ENCODE measurements around the gene ECSCR. TPM values are rescaled to one million over a fixed set of nuclear protein-coding genes. Genes with fewer than 3 reads are reported as not detected.

ECSCR gene
- total RNA-seq, 1 experiment from 2014 or later, result not detected

DNA sequence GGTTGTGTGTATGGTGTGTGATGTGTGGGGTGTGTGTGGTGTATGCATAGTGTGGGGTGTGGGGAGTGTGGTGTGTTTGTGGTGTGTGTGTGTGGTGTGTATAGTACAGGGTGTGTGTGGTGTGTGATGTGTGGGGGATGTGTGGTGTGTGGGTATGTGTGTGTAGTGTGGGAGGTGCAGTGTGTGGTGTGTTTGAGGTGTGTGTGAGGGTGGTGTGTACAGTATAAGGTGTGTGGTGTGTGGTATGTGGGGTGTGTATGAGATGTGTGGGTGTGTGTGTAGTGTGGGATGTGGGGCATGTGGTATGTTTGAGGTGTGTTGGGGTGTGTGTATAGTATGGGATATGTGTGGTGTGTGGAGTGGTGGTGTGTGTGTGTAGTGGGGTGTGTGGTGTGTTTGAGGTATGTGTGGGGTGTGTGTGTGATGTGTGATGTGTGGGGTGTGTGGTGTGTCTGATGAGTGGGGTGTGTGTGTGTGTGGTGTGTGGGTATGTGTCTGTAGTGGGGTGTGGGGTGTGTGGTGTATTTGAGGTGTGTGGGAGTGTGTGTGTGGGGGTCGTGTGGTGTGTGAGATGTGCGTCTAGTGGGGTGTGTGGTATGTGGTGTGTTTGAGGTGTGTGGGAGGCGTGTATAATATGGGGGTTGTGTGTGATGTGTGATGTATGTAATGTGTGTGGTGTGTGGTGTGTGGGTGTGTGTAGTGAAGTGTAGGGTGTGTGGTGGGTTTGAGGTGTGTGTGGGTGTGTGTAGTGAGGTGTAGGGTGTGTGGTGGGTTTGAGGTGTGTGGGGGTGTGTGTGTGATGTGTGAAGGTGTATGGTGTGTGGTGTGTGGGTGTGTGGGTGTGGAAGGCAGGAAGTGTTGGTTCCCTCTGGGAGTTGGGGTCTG, 8.6 kb downstream of the ECSCR start:
- Histone ChIP-seq H3K27me3 (ENCODE audit: control insufficient read depth, insufficient read depth, low read length) (no peaks in the 10 kb centered on the region), H3K36me3 (ENCODE audit: control insufficient read depth, insufficient read depth, low read length) (no peaks in the 10 kb centered on the region), H3K9me3 (ENCODE audit: control insufficient read depth, insufficient read depth, low read depth, low read length) (no peaks in the 10 kb centered on the region), H3K4me1 (ENCODE audit: control insufficient read depth, insufficient read depth, low read length) (no peaks in the 10 kb centered on the region), H3K4me3 (ENCODE audit: low read depth in 2 of 2, low read length in 2 of 2) (no peak overlapping the region), H3K27ac (ENCODE audit: low read length) (no peak overlapping the region)
- DNase-seq (ENCODE audit: low read depth, low spot score) (no peak), ATAC-seq (no peak)
- intact Hi-C loops (cut with micrococcal nuclease; ENCODE audit: unreplicated experiment), result no loop called here
- no TSS peak for BruUV-seq (replicated peaks)
- in situ Hi-C loops (cut with HindIII; ENCODE audit: low pct_unique_long_range_greater_than_20kb, low sequenced_read_pairs), result no loop called here
- TF ChIP-seq, protein P1, sequence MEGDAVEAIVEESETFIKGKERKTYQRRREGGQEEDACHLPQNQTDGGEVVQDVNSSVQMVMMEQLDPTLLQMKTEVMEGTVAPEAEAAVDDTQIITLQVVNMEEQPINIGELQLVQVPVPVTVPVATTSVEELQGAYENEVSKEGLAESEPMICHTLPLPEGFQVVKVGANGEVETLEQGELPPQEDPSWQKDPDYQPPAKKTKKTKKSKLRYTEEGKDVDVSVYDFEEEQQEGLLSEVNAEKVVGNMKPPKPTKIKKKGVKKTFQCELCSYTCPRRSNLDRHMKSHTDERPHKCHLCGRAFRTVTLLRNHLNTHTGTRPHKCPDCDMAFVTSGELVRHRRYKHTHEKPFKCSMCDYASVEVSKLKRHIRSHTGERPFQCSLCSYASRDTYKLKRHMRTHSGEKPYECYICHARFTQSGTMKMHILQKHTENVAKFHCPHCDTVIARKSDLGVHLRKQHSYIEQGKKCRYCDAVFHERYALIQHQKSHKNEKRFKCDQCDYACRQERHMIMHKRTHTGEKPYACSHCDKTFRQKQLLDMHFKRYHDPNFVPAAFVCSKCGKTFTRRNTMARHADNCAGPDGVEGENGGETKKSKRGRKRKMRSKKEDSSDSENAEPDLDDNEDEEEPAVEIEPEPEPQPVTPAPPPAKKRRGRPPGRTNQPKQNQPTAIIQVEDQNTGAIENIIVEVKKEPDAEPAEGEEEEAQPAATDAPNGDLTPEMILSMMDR (IDR thresholded peaks at IDR 0.05), result no peak
- TF ChIP-seq, protein P2, sequence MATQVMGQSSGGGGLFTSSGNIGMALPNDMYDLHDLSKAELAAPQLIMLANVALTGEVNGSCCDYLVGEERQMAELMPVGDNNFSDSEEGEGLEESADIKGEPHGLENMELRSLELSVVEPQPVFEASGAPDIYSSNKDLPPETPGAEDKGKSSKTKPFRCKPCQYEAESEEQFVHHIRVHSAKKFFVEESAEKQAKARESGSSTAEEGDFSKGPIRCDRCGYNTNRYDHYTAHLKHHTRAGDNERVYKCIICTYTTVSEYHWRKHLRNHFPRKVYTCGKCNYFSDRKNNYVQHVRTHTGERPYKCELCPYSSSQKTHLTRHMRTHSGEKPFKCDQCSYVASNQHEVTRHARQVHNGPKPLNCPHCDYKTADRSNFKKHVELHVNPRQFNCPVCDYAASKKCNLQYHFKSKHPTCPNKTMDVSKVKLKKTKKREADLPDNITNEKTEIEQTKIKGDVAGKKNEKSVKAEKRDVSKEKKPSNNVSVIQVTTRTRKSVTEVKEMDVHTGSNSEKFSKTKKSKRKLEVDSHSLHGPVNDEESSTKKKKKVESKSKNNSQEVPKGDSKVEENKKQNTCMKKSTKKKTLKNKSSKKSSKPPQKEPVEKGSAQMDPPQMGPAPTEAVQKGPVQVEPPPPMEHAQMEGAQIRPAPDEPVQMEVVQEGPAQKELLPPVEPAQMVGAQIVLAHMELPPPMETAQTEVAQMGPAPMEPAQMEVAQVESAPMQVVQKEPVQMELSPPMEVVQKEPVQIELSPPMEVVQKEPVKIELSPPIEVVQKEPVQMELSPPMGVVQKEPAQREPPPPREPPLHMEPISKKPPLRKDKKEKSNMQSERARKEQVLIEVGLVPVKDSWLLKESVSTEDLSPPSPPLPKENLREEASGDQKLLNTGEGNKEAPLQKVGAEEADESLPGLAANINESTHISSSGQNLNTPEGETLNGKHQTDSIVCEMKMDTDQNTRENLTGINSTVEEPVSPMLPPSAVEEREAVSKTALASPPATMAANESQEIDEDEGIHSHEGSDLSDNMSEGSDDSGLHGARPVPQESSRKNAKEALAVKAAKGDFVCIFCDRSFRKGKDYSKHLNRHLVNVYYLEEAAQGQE (IDR thresholded peaks at IDR 0.05; ENCODE audit: insufficient read depth in 1 of 2, low read depth in 2 of 2, low read length in 1 of 2), result no peak
- TF ChIP-seq TCF7L2 (IDR thresholded peaks at IDR 0.05; ENCODE audit: low read depth, low read length) (no peak), POLR2AphosphoS5 (IDR thresholded peaks at IDR 0.05; ENCODE audit: low read depth, low read length) (no peak), SIN3A (IDR thresholded peaks at IDR 0.05; ENCODE audit: borderline replicate concordance, insufficient read depth, low read depth, low read length) (no peak)
- POLR2A ChIA-PET, result no interaction called here
- CTCF ChIA-PET, result no interaction called here

DNA sequence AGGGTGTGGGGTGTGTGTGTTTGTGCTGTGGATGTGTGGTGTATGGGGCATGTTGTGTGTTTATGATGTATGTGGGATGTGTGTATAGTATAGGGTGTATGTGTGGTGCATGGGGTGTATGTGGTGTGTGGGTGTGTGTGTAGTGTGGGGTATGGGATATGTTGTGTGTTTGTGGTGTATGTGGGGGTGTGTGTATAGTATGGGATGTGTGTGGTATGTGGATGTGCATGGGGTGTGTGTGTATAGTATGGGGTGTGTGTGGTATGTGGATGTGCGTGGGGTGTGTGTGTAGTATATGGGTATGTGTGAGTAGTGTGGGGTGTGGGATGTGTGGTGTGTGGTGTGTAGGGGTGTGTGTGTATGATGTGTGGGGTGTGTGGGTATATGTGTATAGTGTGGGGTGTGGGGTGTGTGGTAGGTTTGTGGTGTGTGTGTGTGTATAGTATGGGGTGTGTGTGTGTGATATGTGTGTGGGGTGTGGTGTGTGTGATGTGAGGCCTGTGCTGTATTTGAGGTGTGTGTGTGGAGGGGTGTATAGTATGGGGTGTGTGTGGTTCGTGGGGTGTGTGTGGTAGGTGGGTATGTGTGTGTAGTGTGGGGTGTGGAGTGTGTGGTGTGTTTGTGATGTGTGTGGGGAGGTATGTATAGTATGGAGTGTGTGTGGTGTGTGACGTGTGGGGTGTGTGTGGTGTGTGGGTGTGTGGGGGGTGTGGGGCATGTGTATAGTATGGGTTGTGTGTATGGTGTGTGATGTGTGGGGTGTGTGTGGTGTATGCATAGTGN, 10.5 kb downstream of the ECSCR start:
- CTCF ChIA-PET, result no interaction called here

More for the DNA sequence above, 10.5 kb downstream of the ECSCR start:
- Histone ChIP-seq H3K27ac (ENCODE audit: low read length) (no peak overlapping the region), H3K36me3 (ENCODE audit: control insufficient read depth, insufficient read depth, low read length) (no peaks in the 10 kb centered on the region), H3K27me3 (ENCODE audit: control insufficient read depth, insufficient read depth, low read length) (no peaks in the 10 kb centered on the region), H3K9me3 (ENCODE audit: control insufficient read depth, insufficient read depth, low read depth, low read length) (no peaks in the 10 kb centered on the region), H3K4me1 (ENCODE audit: control insufficient read depth, insufficient read depth, low read length) (no peaks in the 10 kb centered on the region), H3K4me3 (ENCODE audit: low read depth in 2 of 2, low read length in 2 of 2) (no peak overlapping the region)
- no peak for TF ChIP-seq SIN3A (IDR thresholded peaks at IDR 0.05; ENCODE audit: borderline replicate concordance, insufficient read depth, low read depth, low read length)
- TF ChIP-seq, protein P1 (IDR thresholded peaks at IDR 0.05), result no peak
- TF ChIP-seq TCF7L2 (IDR thresholded peaks at IDR 0.05; ENCODE audit: low read depth, low read length), result no peak
- TF ChIP-seq, protein P2 (IDR thresholded peaks at IDR 0.05; ENCODE audit: insufficient read depth in 1 of 2, low read depth in 2 of 2, low read length in 1 of 2), result no peak
- no peak for TF ChIP-seq POLR2AphosphoS5 (IDR thresholded peaks at IDR 0.05; ENCODE audit: low read depth, low read length)
- in situ Hi-C loops (cut with HindIII; ENCODE audit: low pct_unique_long_range_greater_than_20kb, low sequenced_read_pairs), result no loop called here
- ATAC-seq (no peak), DNase-seq (ENCODE audit: low read depth, low spot score) (no peak)
- POLR2A ChIA-PET, result no interaction called here
- intact Hi-C loops (cut with micrococcal nuclease; ENCODE audit: unreplicated experiment), result no loop called here
- BruUV-seq (replicated peaks), result no TSS peak
